HG02981 (cell line): ENCODE results near the gene GCDH.
"Not testable (repeated sequence)": the region's sequence is repeated elsewhere in the genome, so short reads cannot be mapped to it uniquely, and the experiment has no call there.

Experiments used
- ATAC-seq: cut with Tn5 transposase; IDR thresholded peaks from one replicate; pipeline ENCODE4 v1.9.1; 2021; ENCODE audit warnings: mild to moderate bottlenecking, moderate library complexity; ENCODE audit not compliant: unreplicated experiment

GCDH gene

GRCh38 chr19:12872255-12872654 is 18.7 kb upstream of the GCDH start:
- no peak for ATAC-seq

GRCh38 chr19:12872941-12873890 is 17.7 kb upstream of the GCDH start:
- no peak for ATAC-seq

GRCh38 chr19:12873891-12874745 is 16.8 kb upstream of the GCDH start:
- no peak for ATAC-seq

GRCh38 chr19:12875086-12875485 is 15.9 kb upstream of the GCDH start:
- ATAC-seq, result no peak

- peak; percentile 7 for ATAC-seq
These were observed 10.3 kb upstream of the GCDH start for GRCh38 chr19:12880551-12881171.

GRCh38 chr19:12881172-12881808 is 9.7 kb upstream of the GCDH start, which contains the start of gene DNASE2:
DNASE2 (minus strand) TSS chr19:12881449; CDS start chr19:12881375, 74 bp downstream.
- peak; percentile 80 for ATAC-seq

GRCh38 chr19:12882589-12882988 is 8.4 kb upstream of the GCDH start:
- ATAC-seq, result no peak

GRCh38 chr19:12884202-12884601 is 6.8 kb upstream of the GCDH start:
- no peak for ATAC-seq

- no peak for ATAC-seq
These were observed 6.4 kb upstream of the GCDH start for GRCh38 chr19:12884627-12884925.

GRCh38 chr19:12884926-12885748 is 5.8 kb upstream of the GCDH start:
- no peak for ATAC-seq

GRCh38 chr19:12885749-12886650 is 5.0 kb upstream of the GCDH start:
- no peak for ATAC-seq

GRCh38 chr19:12886651-12886968 is 4.3 kb upstream of the GCDH start:
- ATAC-seq, result no peak

- no peak for ATAC-seq
These were observed 3.8 kb upstream of the GCDH start, which contains the start of gene KLF1 for GRCh38 chr19:12886969-12887747. KLF1 (minus strand) TSS chr19:12887201; CDS start chr19:12887140, 61 bp downstream.

- no peak for ATAC-seq
These were observed 2.9 kb upstream of the GCDH start for GRCh38 chr19:12888006-12888603.

GRCh38 chr19:12890299-12890786 is 617 bp upstream of the GCDH start:
- ATAC-seq, result not testable (repeated sequence)

GRCh38 chr19:12891553-12892021 is 627 bp downstream of the GCDH start:
- no peak for ATAC-seq

GRCh38 chr19:12893582-12893981 is 2.6 kb downstream of the GCDH start:
- no peak for ATAC-seq

- ATAC-seq, result no peak
These were observed 5.5 kb downstream of the GCDH start for GRCh38 chr19:12896460-12896859.
